ENCODE results near the gene YOD1. TPM values are rescaled to one million over a fixed set of nuclear protein-coding genes. Genes with fewer than 3 reads are reported as not detected.
A peak's percentile ranks its signal among the peaks of the same experiment; 100 is the strongest.

Gene YOD1
- total and polyA plus RNA-seq, 2 of the 13 experiments (the other 11 are each of a cell fraction or from before 2014, with no cell fraction given) = 3.4 to 9.1 TPM

DNA sequence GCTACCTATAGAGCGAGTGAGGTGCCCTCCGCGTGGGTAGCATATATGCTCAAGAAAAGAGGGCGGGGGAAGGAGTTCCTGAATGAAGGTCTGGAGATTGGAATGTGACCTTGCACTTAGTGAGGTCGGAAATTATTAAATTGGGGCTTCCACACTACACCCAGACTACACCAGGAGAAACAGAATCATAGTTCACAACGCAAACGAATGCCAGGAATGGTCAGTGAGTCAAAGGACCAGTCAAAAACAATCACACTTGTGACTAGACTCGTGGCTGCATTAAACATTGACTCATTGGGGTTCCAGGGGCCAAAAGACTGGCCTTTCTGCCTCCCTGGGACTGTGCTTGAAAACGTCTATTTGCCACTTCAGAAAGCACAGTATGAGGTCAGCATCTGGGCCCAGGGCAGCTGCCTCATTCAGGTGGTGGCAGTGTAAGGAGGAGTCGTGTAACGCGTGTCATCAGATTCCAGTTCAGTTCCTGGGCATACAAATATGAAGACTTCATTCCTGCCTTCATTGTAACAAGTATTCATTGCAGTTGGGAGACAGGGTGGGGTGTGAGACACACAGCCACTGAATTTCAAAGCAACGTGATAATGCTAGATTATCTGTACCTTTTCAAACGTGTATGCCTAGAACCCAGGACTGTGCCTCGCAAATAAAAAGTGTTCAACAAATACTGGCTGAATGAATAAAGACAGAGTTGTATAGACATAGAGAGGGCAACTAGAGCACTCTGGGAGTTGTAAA is at the start of gene YOD1 (continued):
- TF ChIP-seq, protein P1, sequence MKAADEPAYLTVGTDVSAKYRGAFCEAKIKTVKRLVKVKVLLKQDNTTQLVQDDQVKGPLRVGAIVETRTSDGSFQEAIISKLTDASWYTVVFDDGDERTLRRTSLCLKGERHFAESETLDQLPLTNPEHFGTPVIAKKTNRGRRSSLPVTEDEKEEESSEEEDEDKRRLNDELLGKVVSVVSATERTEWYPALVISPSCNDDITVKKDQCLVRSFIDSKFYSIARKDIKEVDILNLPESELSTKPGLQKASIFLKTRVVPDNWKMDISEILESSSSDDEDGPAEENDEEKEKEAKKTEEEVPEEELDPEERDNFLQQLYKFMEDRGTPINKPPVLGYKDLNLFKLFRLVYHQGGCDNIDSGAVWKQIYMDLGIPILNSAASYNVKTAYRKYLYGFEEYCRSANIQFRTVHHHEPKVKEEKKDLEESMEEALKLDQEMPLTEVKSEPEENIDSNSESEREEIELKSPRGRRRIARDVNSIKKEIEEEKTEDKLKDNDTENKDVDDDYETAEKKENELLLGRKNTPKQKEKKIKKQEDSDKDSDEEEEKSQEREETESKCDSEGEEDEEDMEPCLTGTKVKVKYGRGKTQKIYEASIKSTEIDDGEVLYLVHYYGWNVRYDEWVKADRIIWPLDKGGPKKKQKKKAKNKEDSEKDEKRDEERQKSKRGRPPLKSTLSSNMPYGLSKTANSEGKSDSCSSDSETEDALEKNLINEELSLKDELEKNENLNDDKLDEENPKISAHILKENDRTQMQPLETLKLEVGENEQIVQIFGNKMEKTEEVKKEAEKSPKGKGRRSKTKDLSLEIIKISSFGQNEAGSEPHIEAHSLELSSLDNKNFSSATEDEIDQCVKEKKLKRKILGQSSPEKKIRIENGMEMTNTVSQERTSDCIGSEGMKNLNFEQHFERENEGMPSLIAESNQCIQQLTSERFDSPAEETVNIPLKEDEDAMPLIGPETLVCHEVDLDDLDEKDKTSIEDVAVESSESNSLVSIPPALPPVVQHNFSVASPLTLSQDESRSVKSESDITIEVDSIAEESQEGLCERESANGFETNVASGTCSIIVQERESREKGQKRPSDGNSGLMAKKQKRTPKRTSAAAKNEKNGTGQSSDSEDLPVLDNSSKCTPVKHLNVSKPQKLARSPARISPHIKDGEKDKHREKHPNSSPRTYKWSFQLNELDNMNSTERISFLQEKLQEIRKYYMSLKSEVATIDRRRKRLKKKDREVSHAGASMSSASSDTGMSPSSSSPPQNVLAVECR (CRISPR knock-in tag; IDR thresholded peaks at IDR 0.05; ENCODE audit: borderline replicate concordance) = 0 out of 2 replicates have a peak, but pooled peaks have one; percentile 4
- TF ChIP-seq, protein P2, sequence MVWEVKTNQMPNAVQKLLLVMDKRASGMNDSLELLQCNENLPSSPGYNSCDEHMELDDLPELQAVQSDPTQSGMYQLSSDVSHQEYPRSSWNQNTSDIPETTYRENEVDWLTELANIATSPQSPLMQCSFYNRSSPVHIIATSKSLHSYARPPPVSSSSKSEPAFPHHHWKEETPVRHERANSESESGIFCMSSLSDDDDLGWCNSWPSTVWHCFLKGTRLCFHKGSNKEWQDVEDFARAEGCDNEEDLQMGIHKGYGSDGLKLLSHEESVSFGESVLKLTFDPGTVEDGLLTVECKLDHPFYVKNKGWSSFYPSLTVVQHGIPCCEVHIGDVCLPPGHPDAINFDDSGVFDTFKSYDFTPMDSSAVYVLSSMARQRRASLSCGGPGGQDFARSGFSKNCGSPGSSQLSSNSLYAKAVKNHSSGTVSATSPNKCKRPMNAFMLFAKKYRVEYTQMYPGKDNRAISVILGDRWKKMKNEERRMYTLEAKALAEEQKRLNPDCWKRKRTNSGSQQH (CRISPR knock-in tag; IDR thresholded peaks at IDR 0.05; ENCODE audit: low read depth) = no peak
- TF ChIP-seq ZNF260 (CRISPR knock-in tag; IDR thresholded peaks at IDR 0.05; ENCODE audit: borderline replicate concordance, low read depth) (no peak), KLF15 (CRISPR knock-in tag; IDR thresholded peaks at IDR 0.05; ENCODE audit: borderline replicate concordance) (no peak), TGIF2 (CRISPR knock-in tag; IDR thresholded peaks at IDR 0.05) (no peak), GATAD2A (CRISPR knock-in tag; IDR thresholded peaks at IDR 0.05) (no peak), HES4 (CRISPR knock-in tag; IDR thresholded peaks at IDR 0.05; ENCODE audit: borderline replicate concordance) (no peak), ZNF615 (CRISPR knock-in tag; IDR thresholded peaks at IDR 0.05; ENCODE audit: borderline replicate concordance) (0 out of 2 replicates have a peak, but pooled peaks have one; percentile 24), ZFP62 (CRISPR knock-in tag; IDR thresholded peaks at IDR 0.05) (no peak), ZNF644 (CRISPR knock-in tag; IDR thresholded peaks at IDR 0.05; ENCODE audit: low read depth) (0 out of 2 replicates have a peak, but pooled peaks have one; percentile 3), GZF1 (CRISPR knock-in tag; IDR thresholded peaks at IDR 0.05) (no peak), MEIS1 (CRISPR knock-in tag; IDR thresholded peaks at IDR 0.05; ENCODE audit: borderline replicate concordance) (no peak), RCOR2 (CRISPR knock-in tag; IDR thresholded peaks at IDR 0.05) (no peak), MLLT10 (CRISPR knock-in tag; IDR thresholded peaks at IDR 0.05) (no peak), ZNF431 (CRISPR knock-in tag; IDR thresholded peaks at IDR 0.05; ENCODE audit: borderline replicate concordance, low read depth) (0 out of 2 replicates have a peak, but pooled peaks have one; percentile 6)
- TF ChIP-seq, protein P3, sequence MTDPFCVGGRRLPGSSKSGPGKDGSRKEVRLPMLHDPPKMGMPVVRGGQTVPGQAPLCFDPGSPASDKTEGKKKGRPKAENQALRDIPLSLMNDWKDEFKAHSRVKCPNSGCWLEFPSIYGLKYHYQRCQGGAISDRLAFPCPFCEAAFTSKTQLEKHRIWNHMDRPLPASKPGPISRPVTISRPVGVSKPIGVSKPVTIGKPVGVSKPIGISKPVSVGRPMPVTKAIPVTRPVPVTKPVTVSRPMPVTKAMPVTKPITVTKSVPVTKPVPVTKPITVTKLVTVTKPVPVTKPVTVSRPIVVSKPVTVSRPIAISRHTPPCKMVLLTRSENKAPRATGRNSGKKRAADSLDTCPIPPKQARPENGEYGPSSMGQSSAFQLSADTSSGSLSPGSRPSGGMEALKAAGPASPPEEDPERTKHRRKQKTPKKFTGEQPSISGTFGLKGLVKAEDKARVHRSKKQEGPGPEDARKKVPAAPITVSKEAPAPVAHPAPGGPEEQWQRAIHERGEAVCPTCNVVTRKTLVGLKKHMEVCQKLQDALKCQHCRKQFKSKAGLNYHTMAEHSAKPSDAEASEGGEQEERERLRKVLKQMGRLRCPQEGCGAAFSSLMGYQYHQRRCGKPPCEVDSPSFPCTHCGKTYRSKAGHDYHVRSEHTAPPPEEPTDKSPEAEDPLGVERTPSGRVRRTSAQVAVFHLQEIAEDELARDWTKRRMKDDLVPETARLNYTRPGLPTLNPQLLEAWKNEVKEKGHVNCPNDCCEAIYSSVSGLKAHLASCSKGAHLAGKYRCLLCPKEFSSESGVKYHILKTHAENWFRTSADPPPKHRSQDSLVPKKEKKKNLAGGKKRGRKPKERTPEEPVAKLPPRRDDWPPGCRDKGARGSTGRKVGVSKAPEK (CRISPR knock-in tag; IDR thresholded peaks at IDR 0.05; ENCODE audit: borderline replicate concordance) = no peak
- TF ChIP-seq, protein P4, sequence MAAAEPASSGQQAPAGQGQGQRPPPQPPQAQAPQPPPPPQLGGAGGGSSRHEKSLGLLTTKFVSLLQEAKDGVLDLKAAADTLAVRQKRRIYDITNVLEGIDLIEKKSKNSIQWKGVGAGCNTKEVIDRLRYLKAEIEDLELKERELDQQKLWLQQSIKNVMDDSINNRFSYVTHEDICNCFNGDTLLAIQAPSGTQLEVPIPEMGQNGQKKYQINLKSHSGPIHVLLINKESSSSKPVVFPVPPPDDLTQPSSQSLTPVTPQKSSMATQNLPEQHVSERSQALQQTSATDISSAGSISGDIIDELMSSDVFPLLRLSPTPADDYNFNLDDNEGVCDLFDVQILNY (CRISPR knock-in tag; conservative IDR thresholded peaks at IDR 0.05) = no peak
- TF ChIP-seq, protein P5, sequence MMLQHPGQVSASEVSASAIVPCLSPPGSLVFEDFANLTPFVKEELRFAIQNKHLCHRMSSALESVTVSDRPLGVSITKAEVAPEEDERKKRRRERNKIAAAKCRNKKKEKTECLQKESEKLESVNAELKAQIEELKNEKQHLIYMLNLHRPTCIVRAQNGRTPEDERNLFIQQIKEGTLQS (CRISPR knock-in tag; IDR thresholded peaks at IDR 0.05) = no peak
- TF ChIP-seq, protein P6, sequence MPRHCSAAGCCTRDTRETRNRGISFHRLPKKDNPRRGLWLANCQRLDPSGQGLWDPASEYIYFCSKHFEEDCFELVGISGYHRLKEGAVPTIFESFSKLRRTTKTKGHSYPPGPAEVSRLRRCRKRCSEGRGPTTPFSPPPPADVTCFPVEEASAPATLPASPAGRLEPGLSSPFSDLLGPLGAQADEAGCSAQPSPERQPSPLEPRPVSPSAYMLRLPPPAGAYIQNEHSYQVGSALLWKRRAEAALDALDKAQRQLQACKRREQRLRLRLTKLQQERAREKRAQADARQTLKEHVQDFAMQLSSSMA (CRISPR knock-in tag; IDR thresholded peaks at IDR 0.05) = no peak
